GM18499 (cell line): Measurements from ENCODE around the gene BRF1.
"Not testable (repeated sequence)": the region's sequence is repeated elsewhere in the genome, so short reads cannot be mapped to it uniquely, and the experiment has no call there.

ENCODE experiments used
- ATAC-seq: cut with Tn5 transposase; IDR thresholded peaks from one replicate; pipeline ENCODE4 v1.9.1; 2021; ENCODE audit warnings: moderate number of reproducible peaks; ENCODE audit not compliant: insufficient read depth, unreplicated experiment

Gene BRF1

GRCh38 chr14:105294142-105294597, 6.6 kb downstream of the BRF1 start:
- ATAC-seq = no peak

- no peak for ATAC-seq
Observed at GRCh38 chr14:105292826-105293711, 7.7 kb downstream of the BRF1 start.

- no peak for ATAC-seq
Observed at GRCh38 chr14:105290621-105291346, 10.0 kb downstream of the BRF1 start.

- not testable (repeated sequence) for ATAC-seq
Observed at GRCh38 chr14:105288936-105289335, 11.9 kb downstream of the BRF1 start.

GRCh38 chr14:105287249-105288102, 13.3 kb downstream of the BRF1 start:
- ATAC-seq = no peak

- ATAC-seq = no peak
Observed at GRCh38 chr14:105286759-105287144, 14.0 kb downstream of the BRF1 start.

GRCh38 chr14:105285174-105285573, 15.6 kb downstream of the BRF1 start:
- no peak for ATAC-seq

- ATAC-seq = no peak
Observed at GRCh38 chr14:105283899-105284298, 16.9 kb downstream of the BRF1 start.

- no peak for ATAC-seq
Observed at GRCh38 chr14:105283028-105283427, 17.8 kb downstream of the BRF1 start.

- ATAC-seq = no peak
Observed at GRCh38 chr14:105282098-105282725, 18.6 kb downstream of the BRF1 start.

- ATAC-seq = no peak
Observed at GRCh38 chr14:105281371-105282097, 19.3 kb downstream of the BRF1 start.

- no peak for ATAC-seq
Observed at GRCh38 chr14:105280525-105280924, 20.3 kb downstream of the BRF1 start.

- ATAC-seq = no peak
Observed at GRCh38 chr14:105279642-105280361, 21.0 kb downstream of the BRF1 start.

- not testable (repeated sequence) for ATAC-seq
Observed at GRCh38 chr14:105277448-105277847, 23.4 kb downstream of the BRF1 start.

- no peak for ATAC-seq
Observed at GRCh38 chr14:105275267-105275946, 25.4 kb downstream of the BRF1 start.

GRCh38 chr14:105274637-105275036, 26.2 kb downstream of the BRF1 start:
- no peak for ATAC-seq

GRCh38 chr14:105273062-105273461, 27.7 kb downstream of the BRF1 start:
- no peak for ATAC-seq

- no peak for ATAC-seq
Observed at GRCh38 chr14:105272623-105273022, 28.2 kb downstream of the BRF1 start.
